Ovary (tissue), 9 donors: Measurements from ENCODE around the gene HSD11B2. TPM values are rescaled to one million over a fixed set of nuclear protein-coding genes. Genes with fewer than 3 reads are reported as not detected.

Experiments used
- DNase-seq, 5 donors: peaks; one replicate each; pipeline ENCODE4 v3.0.0-alpha.2; 2019 to 2020
- H3K27ac ChIP-seq, 2 donors: fragments of 200-600 bp; one replicate each; pipeline versions ENCODE4 v1.5.1 to v1.8.0; 2019 to 2022
- H3K27me3 ChIP-seq: fragments of 200-600 bp; one replicate; pipeline ENCODE4 v1.8.0; 2022
- H3K36me3 ChIP-seq: fragments of 200-600 bp; sonication (generic); one replicate; pipeline ENCODE4 v1.5.1; 2019
- H3K4me1 ChIP-seq: one replicate; pipeline ENCODE4 v1.8.1; 2013; ENCODE audit warnings: mild to moderate bottlenecking, moderate library complexity; ENCODE audit not compliant: insufficient read depth
- H3K4me3 ChIP-seq: fragments of 200-600 bp; sonication (generic); one replicate; pipeline ENCODE4 v1.5.1; 2017
- H3K9me3 ChIP-seq, 2 donors: fragments of 200-600 bp in 1 of 2; sonication (generic) in 1 of 2; one replicate each; pipeline versions ENCODE4 v1.5.1 to v1.8.1; 2013 to 2019; ENCODE audit warnings: mild to moderate bottlenecking in 1 of 2, moderate library complexity in 1 of 2
- CTCF ChIP-seq, 3 donors: fragments of 450-650 bp in 2 of 3; fragments of 200-600 bp in 1 of 3; IDR thresholded peaks; one replicate each; pipeline versions ENCODE4 v1.5.1 to v1.8.0; 2016 to 2022; ENCODE audit warnings: antibody characterized with exemption in 3 of 3, mild to moderate bottlenecking in 1 of 3
- EP300 ChIP-seq: sonication (generic); formaldehyde crosslinking; IDR thresholded peaks from one replicate; pipeline ENCODE4 v1.6.1; 2017; ENCODE audit warnings: antibody characterized with exemption
- POLR2A ChIP-seq: fragments of 450-650 bp; IDR thresholded peaks from one replicate; pipeline ENCODE4 v1.6.1; 2017; ENCODE audit warnings: antibody characterized with exemption, mild to moderate bottlenecking, moderate library complexity
- WGBS, 3 donors: extraction: QIAGEN DNeasy Blood & Tissue Kit in 1 of 3; methylation state at CpG; one replicate each; pipeline versions ENCODE4 v1.1.5 to v1.1.7; 2013 to 2017; 5-methylcytosine and 5-hydroxymethylcytosine counted together
- intact Hi-C, 4 donors: fragments of 100-400 bp; cut with DNase I; formaldehyde crosslinking; loops; one replicate each; pipeline versions ENCODE4 v1.11.0 to v1.15.1; 2022 to 2023
- polyA plus RNA-seq, 2 donors: library from polyadenylated mRNA; stranded (reverse); fragments of 200-250 nt in 1 of 2; fragments of 350-450 nt in 1 of 2; fragmentation: Illumina TruSeq in 1 of 2; extraction: RNeasy Lipid Tissue Mini Kit (QIAGEN cat#74804) in 1 of 2; gene quantifications; one replicate each; pipeline ENCODE4 v1.2.3, GENCODE V29; 2013 to 2014
- total RNA-seq, 7 donors: library from RNA; depleted of rRNA in 2 of 7; stranded (reverse); fragments of >200 nt in 2 of 7; fragmentation: NEBNext Ultra II Directional in 3 of 7; extraction: Animal tissue kit (Norgen Biotek cat#: 25700) in 3 of 7; gene quantifications; one replicate each; pipeline versions ENCODE4 v1.1.0 to v1.2.4, GENCODE V29; 2016 to 2023
- donor health status: DM: no; HTN: no; CAD: no; lungs with moderate emphysema.
- donor health status: DM: no; HTN: no; CAD: no.
- donor health status: Bipolar disorder and iron deficiency.
- donor health status: DM: yes; HTN: yes; CAD: no.
- donor health status: DM: no; HTN: no; CAD: no.
- donor health status: DM: yes; HTN: yes; CAD: no.

Gene HSD11B2
- total and polyA plus RNA-seq, 9 donors, result 1.3 to 26.3 (median 15.7) TPM

GRCh38 chr16:67445913-67446907 lies 15.3 kb downstream of the HSD11B2 start:
- H3K36me3 ChIP-seq, result no peaks in the 10 kb centered on the region
- peaks cover 74% of the 10 kb centered on the region for H3K4me1 ChIP-seq
- TF ChIP-seq CTCF (IDR thresholded peaks at IDR 0.05), result no peak
- no peak for TF ChIP-seq EP300
- no peak for TF ChIP-seq POLR2A
- H3K4me3 ChIP-seq, result no peak overlapping the region
- no peaks in the 10 kb centered on the region for H3K27me3 ChIP-seq
- intact Hi-C loops, result loop anchor here in 1 of 4 donors (2.0 kb wide), 1 partner anchor 13 kb away; no protein-coding TSS in a partner anchor
- 30 to 39% (median 33%) methylated on average over 12 of the region's 12 CpGs for WGBS, 3 donors
- H3K27ac ChIP-seq, result peak overlapping the region; percentile 29 to 66
- H3K9me3 ChIP-seq, result no peaks in the 10 kb centered on the region
- peak; percentile 68 to 89 (median 84) for DNase-seq

- WGBS, 3 donors, result 14 to 37% (median 16%) methylated on average over 8 of the region's 8 CpGs
- no peaks in the 10 kb centered on the region for H3K36me3 ChIP-seq
- intact Hi-C loops, result no loop called here
These were observed 16.1 kb downstream of the HSD11B2 start for GRCh38 chr16:67446968-67447507.

GRCh38 chr16:67447508-67448076 lies 16.7 kb downstream of the HSD11B2 start:
- no peaks in the 10 kb centered on the region for H3K27me3 ChIP-seq
- TF ChIP-seq CTCF (IDR thresholded peaks at IDR 0.05) (peak in 1 of 3 donors; percentile 29), EP300 (no peak)
- peaks cover 71% of the 10 kb centered on the region for H3K4me1 ChIP-seq
- intact Hi-C loops, result no loop called here
- no peak overlapping the region for H3K4me3 ChIP-seq
- no peaks in the 10 kb centered on the region for H3K36me3 ChIP-seq
- DNase-seq, result peak; percentile 71 to 82 (median 77)
- H3K9me3 ChIP-seq, result no peaks in the 10 kb centered on the region
- WGBS, 3 donors, result 34 to 43% (median 38%) methylated on average over 6 of the region's 6 CpGs
- H3K27ac ChIP-seq, result peak overlapping the region; percentile 48 to 66

More at GRCh38 chr16:67446968-67447507, 16.1 kb downstream of the HSD11B2 start:
- DNase-seq, result no peak
- Histone ChIP-seq H3K27ac (peak overlapping the region; percentile 48 to 66), H3K27me3 (no peaks in the 10 kb centered on the region), H3K4me3 (no peak overlapping the region), H3K9me3 (no peaks in the 10 kb centered on the region), H3K4me1 (peaks cover 75% of the 10 kb centered on the region)
- no peak for TF ChIP-seq EP300
- TF ChIP-seq POLR2A, result no peak
- TF ChIP-seq CTCF (IDR thresholded peaks at IDR 0.05), result no peak

GRCh38 chr16:67448580-67448979 lies 17.7 kb downstream of the HSD11B2 start:
- H3K27ac ChIP-seq, result peak overlapping the region in 1 of 2 donors; percentile 59
- intact Hi-C loops, result no loop called here

More at GRCh38 chr16:67448580-67448979, 17.7 kb downstream of the HSD11B2 start:
- no peak for TF ChIP-seq POLR2A
- Histone ChIP-seq H3K9me3 (no peaks in the 10 kb centered on the region), H3K36me3 (no peaks in the 10 kb centered on the region), H3K27me3 (no peaks in the 10 kb centered on the region), H3K4me1 (peaks cover 62% of the 10 kb centered on the region), H3K4me3 (no peak overlapping the region)
- WGBS, 3 donors, result 95 to 100% (median 97%) methylated on average over 5 of the region's 5 CpGs
- no peak for DNase-seq
